ENCODE results near the gene COQ7.

The COQ7 gene

DNA sequence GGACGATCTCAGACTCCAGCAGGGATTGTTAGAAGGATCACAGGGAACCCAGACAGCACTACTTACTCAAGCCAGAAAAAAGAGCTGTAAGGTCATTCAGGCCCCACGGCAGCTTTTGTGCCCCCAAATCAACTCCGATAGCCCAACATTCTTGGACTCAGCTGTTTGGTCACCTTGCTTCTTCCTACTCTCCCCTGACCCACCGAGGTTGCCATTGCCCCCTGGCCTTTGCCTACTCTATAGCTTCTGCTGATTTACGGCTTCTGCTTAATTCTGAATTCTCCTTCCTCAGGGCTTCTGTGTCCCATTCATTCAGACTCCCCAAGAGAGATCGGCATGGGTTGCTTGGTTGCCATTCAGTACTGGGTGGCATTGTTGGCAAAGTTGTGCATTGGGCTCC is 37.7 kb downstream of the COQ7 start:
- no peaks in the 10 kb centered on the region for H3K36me3 ChIP-seq (ENCODE audit: insufficient read depth, low read length)
- no peaks in the 10 kb centered on the region for H3K9me3 ChIP-seq (replicated peaks; ENCODE audit: low read length)
- no peak overlapping the region for H3K9ac ChIP-seq (ENCODE audit: low read depth, low read length)
- peaks cover 18% of the 10 kb centered on the region for H3K4me1 ChIP-seq (ENCODE audit: control insufficient read depth, insufficient read depth, low read length)
- H3K4me3 ChIP-seq (ENCODE audit: low read length) = no peak overlapping the region
- no peak overlapping the region for H3K4me2 ChIP-seq (ENCODE audit: low read length)
- H3K27me3 ChIP-seq (ENCODE audit: control insufficient read depth, insufficient read depth, low read length) = no peaks in the 10 kb centered on the region

- no peak overlapping the region for H3K4me2 ChIP-seq (ENCODE audit: low read length)
- no peaks in the 10 kb centered on the region for H3K9me3 ChIP-seq (replicated peaks; ENCODE audit: low read length)
- H3K9ac ChIP-seq (ENCODE audit: low read depth, low read length) = no peak overlapping the region
- no peak overlapping the region for H3K4me3 ChIP-seq (ENCODE audit: low read length)
- H3K36me3 ChIP-seq (ENCODE audit: insufficient read depth, low read length) = no peaks in the 10 kb centered on the region
- no peaks in the 10 kb centered on the region for H3K27me3 ChIP-seq (ENCODE audit: control insufficient read depth, insufficient read depth, low read length)
- H3K4me1 ChIP-seq (ENCODE audit: control insufficient read depth, insufficient read depth, low read length) = peaks cover 18% of the 10 kb centered on the region
Observed at GRCh38 chr16:19105891-19106624, 38.6 kb downstream of the COQ7 start.

DNA sequence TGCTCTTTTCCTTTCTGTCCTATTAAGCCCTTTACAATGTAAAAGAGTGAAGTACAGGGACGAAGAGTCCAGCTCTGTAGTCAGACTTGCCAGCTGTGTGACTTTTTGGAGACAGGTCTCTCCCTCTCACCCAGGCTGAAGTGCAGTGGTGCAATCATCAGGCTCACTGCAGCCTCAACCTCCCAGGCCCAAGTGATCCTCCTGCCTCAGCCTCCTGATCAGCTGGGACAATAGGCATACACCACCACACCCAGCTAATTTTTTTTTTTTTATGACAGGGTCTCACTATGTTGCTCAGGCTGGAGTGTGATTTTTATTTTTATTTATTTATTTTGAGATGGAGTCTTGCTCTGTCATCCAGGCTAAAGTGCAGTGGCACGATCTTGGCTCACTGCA is 39.2 kb downstream of the COQ7 start:
- Histone ChIP-seq H3K36me3 (ENCODE audit: insufficient read depth, low read length) (no peaks in the 10 kb centered on the region), H3K27me3 (ENCODE audit: control insufficient read depth, insufficient read depth, low read length) (no peaks in the 10 kb centered on the region), H3K4me1 (ENCODE audit: control insufficient read depth, insufficient read depth, low read length) (peaks cover 18% of the 10 kb centered on the region), H3K9me3 (replicated peaks; ENCODE audit: low read length) (no peaks in the 10 kb centered on the region), H3K9ac (ENCODE audit: low read depth, low read length) (no peak overlapping the region), H3K4me3 (ENCODE audit: low read length) (no peak overlapping the region), H3K4me2 (ENCODE audit: low read length) (no peak overlapping the region)

GRCh38 chr16:19108409-19109287 is 41.2 kb downstream of the COQ7 start:
- Histone ChIP-seq H3K4me3 (ENCODE audit: low read length) (no peak overlapping the region), H3K27me3 (ENCODE audit: control insufficient read depth, insufficient read depth, low read length) (no peaks in the 10 kb centered on the region), H3K4me2 (ENCODE audit: low read length) (no peak overlapping the region), H3K9me3 (replicated peaks; ENCODE audit: low read length) (no peaks in the 10 kb centered on the region), H3K4me1 (ENCODE audit: control insufficient read depth, insufficient read depth, low read length) (peaks cover 22% of the 10 kb centered on the region), H3K36me3 (ENCODE audit: insufficient read depth, low read length) (no peaks in the 10 kb centered on the region), H3K9ac (ENCODE audit: low read depth, low read length) (no peak overlapping the region)

- Histone ChIP-seq H3K9me3 (replicated peaks; ENCODE audit: low read length) (no peaks in the 10 kb centered on the region), H3K4me3 (ENCODE audit: low read length) (no peak overlapping the region), H3K4me2 (ENCODE audit: low read length) (no peak overlapping the region), H3K36me3 (ENCODE audit: insufficient read depth, low read length) (no peaks in the 10 kb centered on the region), H3K27me3 (ENCODE audit: control insufficient read depth, insufficient read depth, low read length) (no peaks in the 10 kb centered on the region), H3K4me1 (ENCODE audit: control insufficient read depth, insufficient read depth, low read length) (peaks cover 22% of the 10 kb centered on the region), H3K9ac (ENCODE audit: low read depth, low read length) (no peak overlapping the region)
Observed at GRCh38 chr16:19109288-19109664, 41.9 kb downstream of the COQ7 start.

GRCh38 chr16:19110537-19111360 is 43.3 kb downstream of the COQ7 start:
- Histone ChIP-seq H3K27me3 (ENCODE audit: control insufficient read depth, insufficient read depth, low read length) (no peaks in the 10 kb centered on the region), H3K4me3 (ENCODE audit: low read length) (no peak overlapping the region), H3K4me1 (ENCODE audit: control insufficient read depth, insufficient read depth, low read length) (peaks cover 37% of the 10 kb centered on the region), H3K36me3 (ENCODE audit: insufficient read depth, low read length) (peaks cover 9% of the 10 kb centered on the region), H3K9me3 (replicated peaks; ENCODE audit: low read length) (no peaks in the 10 kb centered on the region), H3K9ac (ENCODE audit: low read depth, low read length) (no peak overlapping the region), H3K4me2 (ENCODE audit: low read length) (no peak overlapping the region)

GRCh38 chr16:19112099-19112407 is 44.6 kb downstream of the COQ7 start:
- Histone ChIP-seq H3K4me3 (ENCODE audit: low read length) (no peak overlapping the region), H3K9me3 (replicated peaks; ENCODE audit: low read length) (no peaks in the 10 kb centered on the region), H3K27me3 (ENCODE audit: control insufficient read depth, insufficient read depth, low read length) (no peaks in the 10 kb centered on the region), H3K4me2 (ENCODE audit: low read length) (no peak overlapping the region), H3K9ac (ENCODE audit: low read depth, low read length) (no peak overlapping the region), H3K36me3 (ENCODE audit: insufficient read depth, low read length) (peaks cover 22% of the 10 kb centered on the region), H3K4me1 (ENCODE audit: control insufficient read depth, insufficient read depth, low read length) (peaks cover 50% of the 10 kb centered on the region)

DNA sequence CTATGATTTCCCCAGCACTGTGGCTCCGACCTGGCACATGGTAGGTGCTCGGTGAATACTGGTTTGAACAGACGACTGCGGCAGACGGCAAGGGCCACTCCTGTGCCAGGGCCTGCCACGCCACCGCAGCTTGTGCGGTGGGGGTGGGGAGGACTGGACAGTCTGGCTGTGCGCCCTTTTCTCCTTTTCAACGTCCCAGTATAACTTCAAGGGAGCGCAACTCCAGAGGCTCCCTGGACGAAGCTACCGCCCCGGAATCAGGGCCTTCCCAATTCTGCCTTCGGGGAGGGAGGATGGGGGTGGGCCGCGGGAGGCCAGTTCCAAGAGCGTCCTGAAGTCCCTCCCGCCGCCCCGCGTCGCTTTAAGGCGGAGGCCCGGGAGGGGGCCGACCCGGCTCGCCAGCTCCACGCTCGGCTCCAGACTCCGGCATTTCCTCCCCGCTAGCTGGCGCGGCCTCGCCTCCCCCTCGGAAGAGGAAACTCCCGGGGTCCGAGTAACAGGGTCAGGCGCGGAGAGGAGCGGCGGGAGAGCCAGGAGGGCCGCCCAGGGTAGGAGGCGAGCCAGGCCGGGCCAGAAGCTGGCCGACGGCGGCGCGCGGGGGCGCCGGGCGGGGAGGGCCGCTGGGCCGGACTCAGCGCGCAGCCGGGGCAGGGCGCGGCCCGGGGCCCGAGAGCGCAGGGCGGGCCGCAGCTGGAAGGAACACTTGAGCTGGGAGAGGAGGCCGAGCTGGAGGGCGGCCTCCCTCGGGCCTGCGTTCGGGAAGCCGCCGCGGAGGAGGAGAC is 46.4 kb downstream of the COQ7 start, which contains the start of gene ITPRIPL2:
Gene ITPRIPL2, plus strand, starts transcription at position 388 of the 782 bp plus-strand sequence. CDS start 498 bp downstream, outside the sequence.
- H3K9ac ChIP-seq (ENCODE audit: low read depth, low read length) = peak within 1 kb of the TSS; percentile 97
- H3K4me3 ChIP-seq (ENCODE audit: low read length) = peak within 1 kb of the TSS; percentile 93
- no peaks in the 10 kb centered on the region for H3K9me3 ChIP-seq (replicated peaks; ENCODE audit: low read length)
- peaks cover 26% of the 10 kb centered on the region for H3K36me3 ChIP-seq (ENCODE audit: insufficient read depth, low read length)
- H3K27me3 ChIP-seq (ENCODE audit: control insufficient read depth, insufficient read depth, low read length) = no peaks in the 10 kb centered on the region
- H3K4me2 ChIP-seq (ENCODE audit: low read length) = peak within 1 kb of the TSS; percentile 98
- peaks cover 52% of the 10 kb centered on the region for H3K4me1 ChIP-seq (ENCODE audit: control insufficient read depth, insufficient read depth, low read length)

DNA sequence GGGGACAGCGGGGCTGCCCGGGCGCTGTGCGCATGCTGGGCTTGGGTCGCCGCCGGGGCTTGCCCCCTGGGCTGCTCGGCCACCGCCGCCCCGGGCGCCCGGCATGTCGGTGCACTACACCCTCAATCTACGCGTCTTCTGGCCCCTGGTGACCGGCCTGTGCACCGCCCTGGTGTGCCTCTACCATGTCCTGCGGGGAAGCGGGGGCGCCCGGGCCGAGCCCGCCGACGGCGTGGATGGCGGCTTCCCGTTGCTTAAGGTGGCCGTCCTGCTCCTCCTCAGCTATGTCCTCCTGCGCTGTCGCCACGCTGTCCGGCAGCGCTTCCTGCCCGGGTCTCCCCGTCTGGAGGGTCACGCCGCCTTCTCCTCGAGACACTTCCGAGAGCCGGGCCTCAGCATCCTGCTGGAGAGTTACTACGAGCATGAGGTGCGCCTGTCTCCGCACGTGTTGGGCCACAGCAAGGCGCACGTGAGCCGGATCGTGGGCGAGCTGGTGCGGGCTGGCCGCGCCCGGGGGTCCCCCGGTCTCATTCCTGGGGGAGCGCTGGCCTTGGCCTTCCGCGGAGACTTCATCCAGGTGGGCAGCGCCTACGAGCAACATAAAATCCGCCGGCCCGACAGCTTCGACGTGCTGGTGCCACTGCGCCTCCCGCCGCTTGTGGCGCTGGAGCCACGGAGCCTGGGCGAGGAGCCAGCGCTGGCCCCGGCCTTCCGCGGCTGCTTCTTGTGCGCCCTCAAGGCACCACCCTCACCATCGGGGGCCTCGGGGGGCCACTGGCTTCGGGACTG is 47.1 kb downstream of the COQ7 start:
- Histone ChIP-seq H3K4me1 (ENCODE audit: control insufficient read depth, insufficient read depth, low read length) (peaks cover 58% of the 10 kb centered on the region), H3K4me3 (ENCODE audit: low read length) (peak overlapping the region; percentile 93), H3K9ac (ENCODE audit: low read depth, low read length) (peak overlapping the region; percentile 97), H3K4me2 (ENCODE audit: low read length) (peak overlapping the region; percentile 98), H3K27me3 (ENCODE audit: control insufficient read depth, insufficient read depth, low read length) (no peaks in the 10 kb centered on the region), H3K9me3 (replicated peaks; ENCODE audit: low read length) (no peaks in the 10 kb centered on the region), H3K36me3 (ENCODE audit: insufficient read depth, low read length) (peaks cover 26% of the 10 kb centered on the region)

Measured in skeletal muscle satellite cell (primary cell).